VCaP (cell line): ENCODE measurements around the gene GLA.

ENCODE experiments used
- H3K27ac ChIP-seq: fragments of 450-650 bp; 2 replicates; pipeline ENCODE4 v1.5.1; 2017
- CTCF ChIP-seq: fragments of 450-650 bp; conservative IDR thresholded peaks from 2 replicates; pipeline ENCODE4 v1.5.1; 2017; ENCODE audit warnings: mild to moderate bottlenecking, moderate library complexity

GLA gene

GRCh38 chrX:101368800-101369199, 38.9 kb downstream of the GLA start:
- no peak for TF ChIP-seq CTCF
- H3K27ac ChIP-seq = no peak overlapping the region

- no peak for TF ChIP-seq CTCF
- no peak overlapping the region for H3K27ac ChIP-seq
Measured at GRCh38 chrX:101365301-101365795, 42.4 kb downstream of the GLA start.

- H3K27ac ChIP-seq = no peak overlapping the region
- TF ChIP-seq CTCF = no peak
Measured at GRCh38 chrX:101362757-101363156, 45.0 kb downstream of the GLA start.

GRCh38 chrX:101362116-101362515, 45.6 kb downstream of the GLA start:
- no peak overlapping the region for H3K27ac ChIP-seq
- no peak for TF ChIP-seq CTCF

GRCh38 chrX:101360390-101360789, 47.3 kb downstream of the GLA start:
- TF ChIP-seq CTCF = no peak
- no peak overlapping the region for H3K27ac ChIP-seq

- no peak overlapping the region for H3K27ac ChIP-seq
- no peak for TF ChIP-seq CTCF
Measured at GRCh38 chrX:101359966-101360365, 47.8 kb downstream of the GLA start.

GRCh38 chrX:101357166-101357795, 50.4 kb downstream of the GLA start:
- H3K27ac ChIP-seq = no peak overlapping the region
- TF ChIP-seq CTCF = no peak
